ENCODE results near the gene AHNAK. TPM values are rescaled to one million over a fixed set of nuclear protein-coding genes. Genes with fewer than 3 reads are reported as not detected.
"Not testable (repeated sequence)": the region's sequence is repeated elsewhere in the genome, so short reads cannot be mapped to it uniquely, and the experiment has no call there.

Gene AHNAK
- total RNA-seq, 1 experiment from 2014 or later, result 313 TPM

DNA sequence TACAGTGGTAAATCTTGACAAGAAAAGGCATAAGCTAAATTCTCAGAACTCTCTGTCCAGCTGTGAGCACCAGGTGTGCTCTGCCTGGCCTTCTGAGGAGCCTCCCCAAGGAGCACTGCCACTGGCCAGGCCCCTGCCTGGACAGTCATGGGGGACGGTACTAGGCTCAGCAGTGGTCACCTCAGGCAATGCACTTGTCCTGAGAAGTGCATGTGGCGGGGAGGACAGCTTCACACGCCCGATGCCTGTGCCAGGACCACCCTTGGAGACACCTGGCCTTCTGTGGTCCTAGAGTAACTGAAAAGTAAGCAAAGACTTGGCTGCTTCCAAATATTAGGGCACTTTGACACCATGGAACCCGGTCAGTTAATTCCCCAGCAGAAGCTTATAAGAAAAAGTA, 156.4 kb downstream of the AHNAK start:
- DNase-seq (ENCODE audit: low read depth), result no peak

DNA sequence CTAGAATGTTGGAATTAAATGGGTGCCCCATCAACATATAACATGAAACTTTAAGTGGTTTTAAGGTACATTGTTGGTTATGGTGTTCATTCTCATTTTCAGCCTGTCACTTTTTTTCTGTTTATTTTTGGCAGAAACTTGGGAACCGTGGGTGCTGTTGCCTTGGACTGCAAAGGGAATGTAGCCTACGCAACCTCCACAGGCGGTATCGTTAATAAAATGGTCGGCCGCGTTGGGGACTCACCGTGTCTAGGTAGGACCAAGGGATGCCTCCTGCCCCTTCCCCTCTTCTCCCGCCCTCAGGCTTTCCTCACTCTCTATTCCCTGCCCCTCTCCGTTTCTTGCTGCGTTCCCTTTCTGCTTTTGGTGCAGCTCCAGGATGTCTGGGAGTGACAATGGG, 157.6 kb downstream of the AHNAK start:
- no peak for DNase-seq (ENCODE audit: low read depth)

GRCh38 chr11:62387381-62387780, 159.2 kb downstream of the AHNAK start:
- DNase-seq (ENCODE audit: low read depth), result no peak

GRCh38 chr11:62386083-62386482, 160.5 kb downstream of the AHNAK start:
- DNase-seq (ENCODE audit: low read depth), result not testable (repeated sequence)

DNA sequence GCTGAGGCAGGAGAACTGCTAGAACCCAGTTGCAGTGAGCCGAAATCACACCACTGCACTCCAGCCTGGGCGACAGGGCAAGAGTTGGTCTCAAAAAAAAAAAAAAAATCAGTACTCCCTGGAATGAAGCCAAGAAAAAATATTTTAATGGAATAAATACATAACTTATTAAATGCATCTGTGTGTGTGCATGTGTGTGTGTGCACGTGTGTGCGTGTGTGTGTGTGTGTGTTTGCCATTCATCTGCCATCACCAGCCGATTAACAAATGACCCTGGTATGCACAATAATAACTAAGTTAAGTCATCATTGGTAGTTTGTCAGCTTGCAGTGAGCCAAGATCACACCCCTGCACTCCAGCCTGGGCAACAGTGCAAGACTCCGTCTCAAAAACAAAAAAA, 162.8 kb downstream of the AHNAK start:
- DNase-seq (ENCODE audit: low read depth), result no peak

Other genes with a start within 250 kb of the AHNAK start
- gene SCGB1D4, start 247.7 kb downstream of the AHNAK start, total RNA-seq (2014; rRNA removed), result not detected in 2 replicates
- 0.32 TPM in 1 of 2 replicates, not detected in the other for gene ASRGL1, start 209.4 kb downstream of the AHNAK start, total RNA-seq (2014; rRNA removed)
- not detected in 2 replicates for gene SCGB1A1, start 127.8 kb downstream of the AHNAK start, total RNA-seq (2014; rRNA removed)
- gene EEF1G, start 27.1 kb upstream of the AHNAK start, total RNA-seq (2014; rRNA removed), result 1,532 and 1,571 TPM in 2 replicates
- 9.0 and 9.8 TPM in 2 replicates for gene TUT1, start 44.7 kb upstream of the AHNAK start, total RNA-seq (2014; rRNA removed)
- gene MTA2, start 55.1 kb upstream of the AHNAK start, total RNA-seq (2014; rRNA removed), result 142 and 149 TPM in 2 replicates
- gene EML3, start 66.0 kb upstream of the AHNAK start, total RNA-seq (2014; rRNA removed), result 41.5 and 46.8 TPM in 2 replicates
- gene ROM1, start 66.5 kb upstream of the AHNAK start, total RNA-seq (2014; rRNA removed), result 8.9 and 10.3 TPM in 2 replicates
- 74.1 and 92.8 TPM in 2 replicates for gene B3GAT3, start 75.2 kb upstream of the AHNAK start, total RNA-seq (2014; rRNA removed)
- gene GANAB, start 99.8 kb upstream of the AHNAK start, total RNA-seq (2014; rRNA removed), result 267 and 299 TPM in 2 replicates
- gene INTS5, start 106.5 kb upstream of the AHNAK start, total RNA-seq (2014; rRNA removed), result 27.9 and 28.1 TPM in 2 replicates
- gene C11orf98, start 118.4 kb upstream of the AHNAK start, total RNA-seq (2014; rRNA removed), result 55.7 and 72.4 TPM in 2 replicates
- gene CSKMT, start 118.5 kb upstream of the AHNAK start, total RNA-seq (2014; rRNA removed), result 3.2 and 8.7 TPM in 2 replicates
- gene UQCC3, start 124.9 kb upstream of the AHNAK start, total RNA-seq (2014; rRNA removed), result 11.0 and 16.4 TPM in 2 replicates
- 3.7 and 4.7 TPM in 2 replicates for gene LBHD1, start 125.5 kb upstream of the AHNAK start, total RNA-seq (2014; rRNA removed)
- 97.0 and 122 TPM in 2 replicates for gene UBXN1, start 132.3 kb upstream of the AHNAK start, total RNA-seq (2014; rRNA removed)
- 41.4 and 68.1 TPM in 2 replicates for gene LRRN4CL, start 142.7 kb upstream of the AHNAK start, total RNA-seq (2014; rRNA removed)
- gene BSCL2, start 160.6 kb upstream of the AHNAK start, total RNA-seq (2014; rRNA removed), result 80.1 and 86.2 TPM in 2 replicates
- not detected in 2 replicates for gene GNG3, start 160.9 kb upstream of the AHNAK start, total RNA-seq (2014; rRNA removed)
- gene HNRNPUL2, start 180.7 kb upstream of the AHNAK start, total RNA-seq (2014; rRNA removed), result 8.7 and 14.4 TPM in 2 replicates
- gene TTC9C, start 181.7 kb upstream of the AHNAK start, total RNA-seq (2014; rRNA removed), result 31.8 and 53.4 TPM in 2 replicates
- gene ZBTB3, start 207.4 kb upstream of the AHNAK start, total RNA-seq (2014; rRNA removed), result 6.7 and 9.2 TPM in 2 replicates
- 82.5 and 86.6 TPM in 2 replicates for gene POLR2G, start 214.8 kb upstream of the AHNAK start, total RNA-seq (2014; rRNA removed)
- 21.7 and 25.9 TPM in 2 replicates for gene TAF6L, start 224.6 kb upstream of the AHNAK start, total RNA-seq (2014; rRNA removed)
- 53.6 and 78.5 TPM in 2 replicates for gene TMEM179B, start 240.6 kb upstream of the AHNAK start, total RNA-seq (2014; rRNA removed)
- 26.9 and 32.6 TPM in 2 replicates for gene TMEM223, start 245.2 kb upstream of the AHNAK start, total RNA-seq (2014; rRNA removed)

Measured in LHCN-M2 (cell line).